ENCODE results near the gene RBM19.

The RBM19 gene

DNA sequence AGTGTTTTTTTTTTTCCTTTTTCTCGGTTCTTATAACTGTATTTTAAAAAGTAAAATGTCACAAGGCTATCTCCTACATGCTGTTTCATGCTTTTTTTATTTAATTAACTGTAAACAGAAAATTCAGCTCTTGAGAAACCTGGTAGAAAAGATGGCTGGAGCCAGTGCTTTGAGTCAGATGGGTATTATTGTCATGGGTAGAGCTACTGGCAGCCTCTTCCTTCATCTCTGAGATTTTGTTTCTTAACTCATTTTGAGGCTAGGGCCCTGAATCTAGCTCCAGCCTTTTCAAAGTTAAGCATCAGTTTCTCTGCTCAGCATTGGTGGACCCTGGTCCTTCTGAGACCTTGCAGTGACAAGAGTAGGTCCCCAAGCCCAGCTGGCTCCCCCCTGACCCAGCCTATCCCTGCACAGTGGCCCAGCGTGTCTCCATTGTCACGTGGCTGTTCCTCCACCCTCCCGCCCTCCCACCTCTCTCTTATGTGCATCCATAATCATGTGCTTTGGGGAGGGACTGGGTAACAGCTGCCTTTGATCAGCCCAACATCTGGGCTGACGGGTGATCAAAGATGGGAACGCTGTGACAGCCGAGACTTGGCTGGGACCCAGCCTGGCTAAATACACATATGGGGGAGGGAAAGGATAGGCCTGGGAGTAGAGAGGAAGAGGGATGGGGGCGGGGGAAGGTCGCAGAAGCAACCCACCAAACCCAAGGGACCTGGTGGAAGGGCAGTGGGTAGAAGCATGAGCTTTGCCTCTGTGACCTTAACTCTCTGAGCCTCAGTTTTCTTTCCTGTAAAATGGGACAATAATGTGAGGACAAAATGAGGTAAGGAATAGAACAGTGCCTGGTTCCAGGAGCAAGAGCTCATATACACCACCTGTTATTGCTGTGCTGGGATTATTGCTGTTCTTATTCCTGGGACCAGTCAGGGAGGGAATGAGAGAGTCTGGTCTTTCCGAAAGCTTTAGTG lies 24.4 kb upstream of the RBM19 start:
- no peak for DNase-seq (ENCODE audit: low spot score)

DNA sequence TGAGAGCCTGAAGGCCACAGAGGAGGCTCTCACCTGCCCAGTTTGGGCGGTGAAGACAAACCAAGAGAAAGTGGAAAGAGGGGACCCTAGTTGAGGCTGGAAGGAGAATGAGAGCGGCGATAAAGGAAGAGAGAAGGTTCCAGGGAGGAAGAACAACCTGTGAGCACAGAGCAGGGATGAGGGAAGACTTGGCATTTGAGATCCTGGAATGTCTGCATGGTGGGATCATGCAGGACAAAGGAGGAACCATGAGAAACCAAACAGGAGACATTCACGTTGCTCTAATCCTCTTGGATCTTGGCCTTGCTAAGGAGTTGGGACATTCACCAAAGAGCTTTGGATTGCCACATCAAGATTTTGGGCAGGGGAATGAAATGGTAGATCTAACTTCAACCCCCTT lies 22.9 kb upstream of the RBM19 start:
- DNase-seq (ENCODE audit: low spot score): no peak

- no peak for DNase-seq (ENCODE audit: low spot score)
Observed at GRCh38 chr12:113988064-113988451, 21.9 kb upstream of the RBM19 start.

- DNase-seq (ENCODE audit: low spot score): no peak
Observed at GRCh38 chr12:113987261-113988063, 21.3 kb upstream of the RBM19 start.

- DNase-seq (ENCODE audit: low spot score): no peak
Observed at GRCh38 chr12:113984464-113984863, 18.3 kb upstream of the RBM19 start.

GRCh38 chr12:113983777-113984448 lies 17.8 kb upstream of the RBM19 start:
- no peak for DNase-seq (ENCODE audit: low spot score)

DNA sequence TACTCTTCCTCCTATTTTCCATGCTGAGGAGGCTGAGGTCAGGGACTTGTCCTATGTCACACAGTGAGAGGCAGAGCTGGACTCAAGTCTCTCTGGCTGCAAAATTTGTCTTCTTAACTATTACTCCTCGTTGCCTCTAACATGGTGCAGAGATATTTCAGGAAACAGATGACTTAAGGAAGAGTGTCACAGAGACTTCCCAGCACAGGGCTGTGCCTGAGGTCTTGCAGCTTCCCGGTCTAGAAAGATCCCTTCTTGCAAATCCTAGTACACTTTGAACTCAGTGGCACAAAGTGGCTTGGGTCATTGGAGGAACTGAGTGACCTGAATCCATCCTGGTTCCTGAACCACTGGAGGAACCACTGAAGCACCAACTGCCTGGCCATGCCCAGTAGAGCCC lies 17.1 kb upstream of the RBM19 start:
- no peak for DNase-seq (ENCODE audit: low spot score)

DNA sequence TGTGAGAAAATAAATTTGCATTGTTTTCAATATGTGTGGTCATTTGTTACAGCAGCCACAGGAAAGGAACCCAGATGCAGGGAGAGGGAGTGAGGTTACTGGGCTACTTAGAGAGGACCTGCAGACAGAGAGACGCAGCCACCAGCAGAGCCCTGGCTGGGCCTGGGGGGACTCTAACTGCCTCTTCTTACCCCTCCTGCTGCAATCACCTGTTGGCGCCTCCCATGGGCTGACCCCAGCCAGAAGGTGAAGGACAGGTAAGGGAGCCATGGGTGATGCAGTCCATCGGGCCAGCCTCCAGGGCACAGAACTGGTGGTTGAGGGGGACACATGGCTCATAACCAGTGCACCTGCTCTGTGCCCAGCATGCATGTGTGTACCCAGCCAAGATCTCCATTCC lies 15.8 kb upstream of the RBM19 start:
- DNase-seq (ENCODE audit: low spot score): no peak

- DNase-seq (ENCODE audit: low spot score): peak; percentile 35
Observed at GRCh38 chr12:113980537-113981337, 14.6 kb upstream of the RBM19 start.

- DNase-seq (ENCODE audit: low spot score): no peak
Observed at GRCh38 chr12:113980054-113980453, 13.9 kb upstream of the RBM19 start.

DNA sequence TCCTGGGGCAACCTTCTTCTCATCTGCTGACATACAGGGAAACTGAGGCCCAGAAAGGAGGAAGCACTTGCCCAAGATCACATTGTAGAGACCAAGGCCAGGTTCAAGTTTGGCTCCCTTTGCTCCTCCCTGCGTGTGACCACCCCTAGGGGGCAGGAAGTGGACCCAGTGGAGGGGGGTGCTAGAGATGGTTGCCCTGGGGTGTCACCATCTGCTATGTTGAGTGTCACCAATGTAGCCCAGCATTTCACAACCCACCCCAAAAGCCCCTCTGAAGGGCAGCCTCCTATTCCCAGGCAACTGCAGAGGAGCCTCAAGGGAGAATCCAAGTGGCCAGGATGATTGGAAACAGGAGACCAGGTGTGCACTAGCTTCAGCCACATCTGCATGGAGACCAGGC lies 12.0 kb upstream of the RBM19 start:
- DNase-seq (ENCODE audit: low spot score): no peak

DNA sequence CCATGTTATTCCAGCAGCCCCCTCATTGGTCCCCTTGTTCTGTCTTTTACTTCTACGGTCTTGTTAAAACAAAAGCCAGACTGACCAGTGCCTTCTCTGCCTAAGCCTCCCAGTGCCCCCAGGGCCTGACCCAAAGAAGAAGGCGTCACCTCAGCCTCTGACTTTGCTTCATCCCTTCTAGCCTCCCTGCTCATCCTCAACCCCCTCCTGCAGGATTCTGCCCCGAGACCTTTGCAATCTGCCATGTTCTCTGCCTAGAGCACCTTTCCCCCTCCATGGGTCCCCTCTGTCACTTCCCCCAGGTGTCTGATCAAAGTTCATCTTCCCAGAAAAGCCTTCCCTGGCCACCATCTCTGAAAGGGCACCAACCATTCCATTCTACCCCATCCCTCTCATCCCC lies 7.9 kb upstream of the RBM19 start:
- DNase-seq (ENCODE audit: low spot score): no peak

- no peak for DNase-seq (ENCODE audit: low spot score)
Observed at GRCh38 chr12:113973109-113973904, 7.2 kb upstream of the RBM19 start.

GRCh38 chr12:113971392-113971791 lies 5.3 kb upstream of the RBM19 start:
- no peak for DNase-seq (ENCODE audit: low spot score)

DNA sequence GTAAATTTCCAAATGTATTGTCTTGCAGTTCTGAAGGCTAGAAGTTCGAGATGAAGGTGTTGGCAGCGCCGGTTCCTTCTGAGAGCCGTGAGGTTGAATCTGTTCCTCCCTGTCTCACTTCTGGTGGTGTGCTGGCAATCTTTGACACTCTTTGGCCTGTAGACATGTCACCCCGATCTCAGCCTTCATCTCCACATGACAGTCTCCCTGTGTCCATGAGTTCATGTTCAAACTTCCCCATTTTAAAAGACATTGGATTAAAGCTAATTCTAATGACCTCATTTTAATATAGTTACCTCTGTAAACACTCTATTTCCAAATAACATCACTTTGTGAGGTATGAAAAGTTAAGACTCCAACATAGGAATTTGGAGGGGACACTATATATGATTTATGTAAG lies 4.1 kb upstream of the RBM19 start:
- no peak for DNase-seq (ENCODE audit: low spot score)

DNA sequence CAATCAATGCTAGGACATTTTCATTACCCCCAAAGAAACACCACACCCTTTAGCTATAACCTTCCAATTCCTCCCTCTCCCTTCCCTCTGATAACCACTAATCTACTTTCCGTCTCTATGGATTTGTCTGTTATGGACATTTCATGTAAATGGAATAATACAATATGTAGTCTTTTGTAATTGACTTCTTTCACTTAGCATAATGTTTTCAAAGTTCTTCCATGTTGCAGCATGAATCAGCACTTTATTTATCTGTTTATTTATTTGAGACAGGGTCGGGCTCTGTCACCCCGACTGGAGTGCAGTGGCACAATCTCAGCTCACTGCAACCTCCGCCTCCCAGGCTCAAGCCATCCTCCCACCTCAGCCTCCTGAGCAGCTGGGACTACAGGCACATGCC lies 1.2 kb upstream of the RBM19 start:
- DNase-seq (ENCODE audit: low spot score): no peak

DNA sequence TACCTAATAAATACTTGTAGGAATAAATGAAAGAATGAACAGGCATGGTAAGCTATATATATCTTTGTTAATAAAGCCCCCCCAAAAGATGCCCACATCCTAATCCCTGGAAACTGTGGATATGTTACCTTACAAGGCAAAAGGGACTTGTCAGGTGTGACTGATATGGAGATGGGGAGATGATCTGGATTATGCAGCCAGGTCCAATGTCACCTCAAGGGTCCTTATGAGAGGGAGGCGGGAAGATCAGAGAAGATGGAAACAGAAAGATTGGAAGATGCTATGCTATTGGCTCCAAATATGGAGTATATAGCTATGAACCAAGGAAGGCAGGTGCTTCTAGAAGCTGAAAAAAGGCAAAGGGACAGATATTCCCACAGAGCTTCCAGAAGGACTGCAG lies 3.4 kb downstream of the RBM19 start:
- DNase-seq (ENCODE audit: low spot score): no peak

DNA sequence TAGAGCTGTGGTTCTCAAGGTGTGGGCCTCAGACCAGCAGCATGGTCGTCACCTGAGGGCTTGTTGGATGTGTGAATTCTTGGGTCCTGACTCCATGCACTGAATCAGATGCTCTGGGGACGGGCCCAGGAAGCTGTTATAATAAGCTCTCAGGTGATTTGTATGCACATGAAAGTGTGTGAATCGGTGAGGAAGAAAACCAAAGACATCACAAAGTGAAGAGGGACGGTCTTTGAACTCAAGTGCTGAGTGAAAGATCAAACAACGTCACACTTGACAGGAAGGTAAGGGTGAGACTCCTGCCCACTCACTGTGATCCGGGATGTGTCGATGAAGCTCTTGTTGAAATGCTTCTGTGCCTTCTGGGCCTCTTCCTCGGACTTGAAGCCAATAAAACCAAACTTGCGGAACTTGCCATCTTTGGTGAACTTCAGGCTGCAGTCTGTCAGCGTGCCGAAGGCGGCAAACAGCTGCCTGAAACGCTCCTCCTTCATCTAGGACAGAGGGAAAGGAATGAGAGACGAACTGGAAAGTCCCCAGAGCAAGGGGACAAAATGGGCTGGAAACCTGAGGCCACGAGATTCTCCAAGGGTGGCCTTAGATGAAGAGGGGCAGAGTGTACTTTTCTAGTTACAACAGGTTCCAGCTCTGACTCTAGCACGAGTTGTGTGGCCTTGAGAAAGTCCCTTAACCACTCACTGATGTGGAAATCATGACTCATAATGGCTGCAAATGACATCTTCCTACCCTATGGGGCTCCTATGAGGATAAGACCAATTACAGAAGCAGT lies 4.0 kb downstream of the RBM19 start:
- no peak for DNase-seq (ENCODE audit: low spot score)

DNA sequence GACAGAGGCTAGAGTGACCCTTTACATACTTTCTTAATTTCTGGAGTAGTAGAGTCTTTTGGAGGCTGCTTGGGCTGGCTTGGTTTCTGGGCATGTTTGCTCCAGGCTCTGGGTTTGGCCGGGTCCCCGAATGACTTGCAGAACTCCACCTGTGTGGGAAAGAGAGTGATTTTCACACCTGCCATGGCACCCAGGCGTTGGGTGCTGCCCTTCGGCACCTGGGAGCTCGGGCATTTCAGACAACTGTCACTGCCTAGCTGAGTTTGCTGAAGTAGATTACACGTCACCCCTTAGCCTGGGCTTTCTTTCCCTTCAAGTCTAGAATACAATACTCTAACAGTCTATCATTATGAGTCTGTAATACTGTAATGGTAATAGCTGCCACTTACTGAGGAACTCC lies 6.1 kb downstream of the RBM19 start:
- DNase-seq (ENCODE audit: low spot score): no peak

DNA sequence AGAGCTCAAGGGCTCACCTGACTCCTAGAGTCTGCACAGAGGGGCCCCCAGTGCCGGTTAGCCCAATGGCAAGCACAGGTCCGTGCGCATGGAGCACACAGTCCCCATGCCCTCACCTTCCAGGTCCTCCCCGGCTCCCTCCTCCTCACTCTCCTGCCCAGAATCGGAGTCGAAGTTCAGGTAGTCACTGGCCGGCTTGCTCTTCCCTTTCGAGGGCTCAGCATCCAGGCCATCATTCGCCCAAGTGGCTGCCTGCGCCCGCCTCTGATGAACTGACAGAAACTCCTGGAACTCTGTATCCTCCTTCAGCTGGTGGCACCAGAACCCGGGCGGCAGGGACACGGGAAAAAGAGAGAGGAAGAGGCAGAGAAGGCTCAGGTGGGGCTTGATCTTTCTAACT lies 7.0 kb downstream of the RBM19 start:
- DNase-seq (ENCODE audit: low spot score): no peak

Measured in hepatic stellate cell (primary cell).